Stimulated activated CD8-positive, alpha-beta memory T cell treated with anti-CD3 and anti-CD28 coated beads, Interleukin-15, amount 100 ng/mL, for 4 hours (primary cell): ENCODE data around the gene GALNT4.

Experiments used
- DNase-seq, 2 donors: peaks; one replicate each; pipeline ENCODE4 v3.0.0-alpha.2; 2020; ENCODE audit warnings: low read depth in 2 of 2

Gene GALNT4

DNA sequence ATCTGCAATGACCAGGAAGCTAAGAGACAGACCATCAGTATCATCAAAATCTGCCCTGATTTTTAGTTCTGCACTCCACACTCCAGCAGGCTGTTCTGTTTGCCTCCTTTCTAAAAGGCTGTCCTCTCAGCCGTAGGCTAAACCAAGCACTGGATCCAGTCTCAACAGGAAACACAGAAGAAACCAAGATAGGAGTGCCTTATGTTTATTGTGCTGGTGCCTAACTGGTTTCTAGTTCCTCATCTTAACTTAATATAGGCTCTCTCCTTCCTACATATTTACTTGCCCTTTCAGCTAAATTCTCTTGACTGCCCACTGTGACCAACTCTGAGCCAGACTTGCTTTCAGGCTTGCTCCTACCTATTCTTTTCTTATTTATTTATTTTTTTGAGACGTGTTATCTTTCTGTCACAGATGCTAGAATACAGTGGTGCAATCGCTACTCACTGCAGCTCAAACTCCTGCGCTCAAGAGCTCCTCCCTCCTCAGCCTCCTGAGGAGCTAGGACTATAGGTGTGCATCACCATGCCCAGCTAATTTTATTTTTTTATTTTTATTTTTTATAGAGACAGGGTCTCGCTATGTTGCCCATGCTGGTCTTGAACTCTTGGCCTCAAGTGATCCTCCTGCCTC, 30.8 kb downstream of the GALNT4 start:
- DNase-seq, result no peak

DNA sequence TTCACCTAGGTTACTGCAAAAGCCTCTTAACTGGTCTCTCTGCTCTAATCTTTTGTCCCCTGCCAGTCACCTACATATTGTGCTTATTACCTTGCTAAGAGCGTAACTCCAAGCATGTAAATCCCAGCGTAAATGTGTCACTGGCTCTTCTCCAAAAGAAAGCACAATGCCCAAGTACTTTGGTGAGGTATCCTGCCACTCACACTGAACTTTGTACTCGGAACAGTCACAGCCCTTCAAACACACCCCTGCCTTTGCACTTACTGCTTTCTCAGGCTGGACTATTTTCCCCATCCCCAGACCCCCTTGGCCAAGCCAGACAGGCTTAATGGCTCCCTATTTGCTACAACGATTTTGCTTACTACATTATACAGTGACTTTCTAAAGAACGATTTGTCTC, 31.7 kb downstream of the GALNT4 start:
- DNase-seq, result no peak

DNA sequence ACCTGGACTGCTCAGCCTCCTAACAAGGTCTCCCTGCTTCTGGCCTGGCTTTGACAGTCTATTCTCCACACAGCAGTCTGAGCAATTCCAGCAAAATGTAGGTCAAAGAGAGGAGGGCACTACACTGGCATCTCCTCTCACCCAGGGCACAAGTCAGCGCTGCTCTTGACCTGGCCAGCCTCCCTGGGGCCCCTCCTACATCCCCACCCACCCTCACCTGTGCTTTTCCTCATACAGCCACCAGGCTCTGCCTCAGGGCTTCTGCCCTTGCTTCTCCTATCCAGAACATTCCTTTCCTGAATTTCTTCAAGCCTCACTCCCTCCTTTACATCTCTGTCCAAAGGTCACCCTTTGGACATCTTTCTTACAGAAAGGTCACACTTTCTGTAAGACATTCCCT, 33.7 kb downstream of the GALNT4 start:
- no peak for DNase-seq

DNA sequence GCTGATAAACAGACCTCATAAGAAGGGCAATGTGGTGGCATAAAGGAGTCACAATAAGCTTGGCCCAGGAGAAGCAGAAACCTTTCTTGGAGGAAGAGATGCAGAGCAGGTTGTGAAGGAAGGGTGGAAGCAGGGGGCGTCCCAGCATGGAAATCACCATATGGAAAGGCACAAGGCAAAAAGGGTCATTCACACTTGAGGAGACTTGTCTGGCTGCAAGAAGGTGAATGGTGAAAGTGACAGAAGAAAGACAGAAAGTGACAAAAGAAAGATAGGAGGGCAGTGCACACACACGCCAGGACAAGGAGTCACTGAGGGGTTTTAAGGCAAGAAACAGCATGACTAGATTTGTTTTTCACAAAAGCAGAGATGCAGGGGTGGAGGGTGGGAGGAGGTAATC, 38.3 kb downstream of the GALNT4 start:
- no peak for DNase-seq

DNA sequence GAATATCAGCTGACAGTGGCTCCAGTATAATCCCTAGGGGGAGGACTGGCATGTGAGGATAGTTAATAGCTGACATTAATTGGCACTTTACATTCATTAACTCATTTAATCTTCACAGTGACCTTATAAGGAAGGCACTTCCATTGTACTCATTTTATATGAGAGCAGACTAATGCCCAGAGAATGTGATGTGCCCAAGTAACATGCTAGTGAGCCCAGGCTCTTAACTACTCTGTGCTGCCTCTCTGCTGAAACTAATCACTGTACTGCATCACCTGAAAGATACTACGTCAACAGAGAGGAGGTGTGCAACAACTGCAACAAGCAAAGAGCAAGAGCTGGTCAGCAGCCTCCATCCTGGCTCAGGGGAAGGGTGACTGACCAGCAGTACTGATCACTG, 40.1 kb downstream of the GALNT4 start:
- DNase-seq, result no peak

DNA sequence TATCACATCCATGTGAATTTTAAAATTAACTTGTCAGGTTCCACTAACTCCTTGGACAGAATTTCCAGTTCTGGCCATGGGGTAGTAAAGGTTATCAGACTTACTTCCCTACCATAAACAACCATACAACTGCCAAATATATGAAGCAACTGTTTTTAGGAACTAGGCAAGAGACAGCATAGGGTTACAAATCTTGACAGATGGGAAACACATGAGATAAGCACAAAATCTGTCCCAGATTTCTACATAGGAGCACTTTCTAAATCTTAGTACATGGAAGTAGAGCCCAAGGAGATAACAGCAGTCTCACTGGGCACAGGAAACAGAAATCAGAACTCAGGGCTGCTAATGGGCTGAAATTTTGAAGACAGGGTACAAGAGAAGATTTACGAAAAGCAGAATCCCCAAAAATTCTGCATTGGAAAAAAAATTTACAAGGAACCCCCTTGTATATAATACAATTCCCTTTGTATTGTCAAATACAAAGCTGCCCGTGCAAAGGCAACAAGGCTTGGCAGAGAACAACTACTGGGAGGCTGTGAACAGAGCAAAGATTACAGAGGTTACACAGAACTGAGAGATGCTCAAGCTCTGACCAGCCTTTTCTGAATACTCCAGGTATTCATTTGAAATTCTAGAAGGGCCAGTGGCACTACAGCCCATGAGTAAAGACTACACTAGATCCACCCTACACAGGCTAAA, 43.2 kb downstream of the GALNT4 start:
- no peak for DNase-seq

DNA sequence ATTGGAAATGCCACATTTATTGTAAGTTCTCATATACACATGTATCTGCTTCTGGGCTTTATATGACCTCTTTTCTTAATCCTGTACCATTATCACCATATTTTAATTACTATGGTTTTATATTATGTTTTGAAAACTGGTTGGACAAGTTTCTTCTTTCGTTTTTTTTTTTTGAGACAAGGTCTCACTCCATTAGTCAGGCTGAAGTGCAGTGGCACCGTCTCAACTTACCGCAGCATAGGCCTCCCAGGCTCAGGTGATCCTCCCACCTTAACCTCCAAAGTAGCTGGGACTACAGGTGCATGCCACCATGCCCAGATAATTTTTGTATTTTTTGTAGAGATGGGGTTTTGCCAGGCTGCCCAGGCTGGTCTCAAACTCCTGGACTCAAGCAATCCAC, 44.6 kb downstream of the GALNT4 start:
- no peak for DNase-seq

DNA sequence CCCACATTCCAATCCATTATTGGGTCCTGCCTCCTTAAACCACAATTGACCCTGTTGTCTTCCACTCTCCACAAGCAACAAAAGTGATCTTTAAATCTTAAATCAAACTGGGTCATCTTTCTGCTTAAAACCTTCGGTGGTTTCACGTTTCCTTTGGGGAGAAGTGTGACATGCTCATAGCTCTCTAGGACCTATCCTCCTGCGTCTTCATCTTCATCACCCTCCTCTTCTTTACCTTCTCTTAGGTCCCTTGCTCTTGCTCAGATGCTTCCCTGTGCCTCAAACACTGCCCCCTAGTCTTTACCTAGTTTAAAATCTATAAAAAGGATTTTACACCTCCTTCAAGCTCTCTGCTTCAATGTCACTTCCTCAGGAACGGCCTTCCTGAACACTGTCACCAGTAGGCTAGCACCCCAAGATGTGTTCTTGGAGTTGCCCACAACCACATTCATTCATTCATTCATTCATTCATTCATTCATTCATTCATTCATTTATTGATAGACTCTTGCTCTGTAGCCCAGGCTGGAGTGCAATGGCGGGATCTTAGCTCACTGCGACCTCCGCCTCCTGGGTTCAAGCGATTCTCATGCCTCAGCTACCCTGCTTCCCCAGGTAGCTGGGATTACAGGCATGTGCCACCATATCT, 46.8 kb downstream of the GALNT4 start:
- DNase-seq, result no peak

DNA sequence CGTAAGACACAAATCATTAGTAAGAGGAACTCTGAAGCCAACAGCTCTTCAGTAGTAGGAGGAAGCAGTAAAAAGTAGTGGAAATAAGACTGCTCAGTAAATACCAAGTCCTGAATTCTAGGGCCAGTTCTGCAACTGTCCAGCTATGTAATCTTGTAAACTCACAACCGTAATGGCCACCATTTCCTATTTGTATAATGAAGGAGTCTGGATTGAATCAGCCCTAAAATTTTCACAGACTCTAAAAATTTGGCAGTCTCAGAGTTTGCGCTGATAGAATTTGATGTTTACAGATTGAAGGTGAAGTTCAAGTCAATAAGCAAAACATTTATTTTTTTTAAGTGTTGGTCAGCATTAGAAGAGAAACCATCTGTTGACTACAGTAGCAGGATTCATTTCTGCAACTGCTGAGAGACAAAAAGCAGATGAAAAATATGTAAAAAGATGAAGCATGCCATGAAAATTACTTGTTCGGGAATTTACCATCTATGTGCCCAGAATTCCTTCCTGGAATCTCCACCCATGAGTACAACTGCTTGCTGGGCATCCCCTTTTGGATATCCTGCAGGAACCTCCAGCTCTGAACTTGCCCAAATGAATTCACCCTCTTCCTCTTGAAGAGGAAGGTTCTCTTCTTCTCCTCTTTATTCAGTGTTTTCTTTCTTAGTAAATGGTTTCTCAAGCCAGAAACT, 47.5 kb downstream of the GALNT4 start:
- no peak for DNase-seq

DNA sequence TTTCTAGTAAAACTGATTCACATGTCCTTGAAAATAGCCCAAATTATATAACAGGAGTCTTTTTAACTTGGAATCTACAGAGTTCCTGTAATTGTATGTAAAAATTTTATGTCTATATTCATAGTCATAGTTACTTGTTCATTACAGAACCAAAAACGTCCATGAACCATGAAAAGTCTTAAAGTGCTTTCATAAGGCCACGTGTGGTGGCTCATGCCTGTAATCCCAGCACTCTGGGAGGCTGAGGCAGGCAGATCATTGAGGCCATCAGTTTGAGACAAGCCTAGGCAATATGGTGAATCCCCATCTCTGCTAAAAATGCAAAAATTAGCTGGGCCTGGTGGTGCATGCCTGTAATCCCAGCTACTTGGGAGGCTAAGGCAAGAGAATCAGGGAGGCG, 48.4 kb downstream of the GALNT4 start:
- no peak for DNase-seq

DNA sequence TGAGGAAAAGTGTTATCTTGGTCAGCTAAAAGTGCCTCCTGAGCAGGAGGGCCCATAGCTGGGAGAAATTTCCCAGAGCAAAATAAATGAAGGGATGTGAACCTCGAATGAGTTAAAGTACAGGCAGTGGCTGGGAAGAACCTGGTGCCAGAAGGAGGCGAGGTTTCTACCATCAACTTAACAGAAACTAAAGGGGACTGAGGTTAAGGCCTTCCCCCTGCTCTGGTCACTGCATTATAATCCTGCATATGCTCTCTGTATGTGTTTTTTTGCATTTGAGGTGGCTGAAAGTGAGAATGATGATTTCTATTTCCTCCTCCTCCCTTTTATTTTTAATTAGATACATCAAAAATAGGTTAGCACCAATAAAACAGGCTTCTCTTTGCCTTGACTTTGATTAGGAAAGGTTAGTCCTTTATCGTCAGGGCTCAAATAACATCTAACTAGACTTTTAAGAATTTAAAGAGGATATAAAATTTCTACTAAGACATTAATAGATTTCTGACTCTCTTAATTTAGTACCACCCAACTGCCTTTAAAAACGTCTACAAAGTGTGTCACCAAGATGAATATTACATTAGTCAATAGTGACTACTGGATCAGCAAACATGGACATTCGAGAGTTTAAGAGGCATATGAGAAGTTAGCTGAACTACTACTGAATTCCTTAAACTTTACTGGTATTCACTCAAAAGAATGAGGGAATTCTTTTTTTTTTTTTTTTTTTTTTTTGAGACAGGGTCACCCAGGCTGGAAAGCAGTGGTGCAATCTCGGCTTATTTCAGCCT, 49.2 kb downstream of the GALNT4 start:
- DNase-seq, result no peak

DNA sequence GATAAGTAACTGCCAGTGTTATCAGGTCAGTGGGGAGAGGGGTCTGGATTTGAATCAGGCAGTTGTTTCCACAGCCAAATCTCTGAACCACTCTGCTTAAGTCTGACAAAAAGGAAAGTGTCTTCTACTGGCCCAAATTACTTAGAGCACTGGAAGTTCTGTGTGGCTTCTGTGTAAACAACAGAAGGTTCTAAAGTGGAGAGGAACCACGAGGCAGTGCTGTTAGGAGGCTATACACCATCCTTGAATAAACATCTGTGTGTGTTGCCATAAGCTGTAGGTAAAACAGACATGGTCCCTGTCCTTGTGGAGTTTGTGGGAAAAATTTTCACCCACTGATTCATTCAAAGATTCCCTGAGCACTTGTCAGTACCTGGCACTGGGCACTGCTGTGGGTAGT, 50.0 kb downstream of the GALNT4 start:
- DNase-seq, result no peak
